H1 (cell line): ENCODE results near the gene ACCSL. TPM values are rescaled to one million over a fixed set of nuclear protein-coding genes. Genes with fewer than 3 reads are reported as not detected.

Experiments
- CTCF ChIA-PET: fragments of 300-600 bp; sonication (Branson Sonifier 250); formaldehyde crosslinking; loops from one replicate; lab custom pipeline; 2021; ENCODE audit not compliant: partially characterized antibody; lab: Charles Lee
- POLR2A ChIA-PET: fragments of 300-600 bp; sonication (Branson Sonifier 250); formaldehyde crosslinking; loops from one replicate; lab custom pipeline; 2021; ENCODE audit warnings: inconsistent platforms; ENCODE audit not compliant: partially characterized antibody; lab: Charles Lee
- DNase-seq, 2 experiments: peaks; one replicate each; pipeline versions ENCODE4 v3.0.0 to v3.0.0-alpha.2; 2010 to 2022; ENCODE audit warnings: low spot score in 2 of 2, low read depth in 1 of 2, mixed read lengths in 1 of 2
- FAIRE-seq: peaks from 2 replicates; lab custom pipeline; 2011; peaks lifted over from hg19 to GRCh38; lab: Jason Lieb, UNC
- H2AFZ ChIP-seq: 2 replicates; pipeline ENCODE4 v1.8.1; 2012; ENCODE audit warnings: low read length, inconsistent platforms
- H2AK5ac ChIP-seq: 2 replicates; pipeline ENCODE4 v1.6.1; 2013; ENCODE audit warnings: low read depth, low read length
- H2BK120ac ChIP-seq: replicated peaks from 2 replicates; pipeline ENCODE3; 2013; ENCODE audit warnings: low read depth, low read length, inconsistent platforms
- H2BK12ac ChIP-seq: 2 replicates; pipeline ENCODE4 v1.6.1; 2013; ENCODE audit warnings: low read depth, low read length
- H2BK15ac ChIP-seq: 2 replicates; pipeline ENCODE4 v1.6.1; 2013; ENCODE audit warnings: low read length
- H2BK20ac ChIP-seq: 2 replicates; pipeline ENCODE4 v1.6.1; 2013; ENCODE audit warnings: low read length
- H2BK5ac ChIP-seq: 2 replicates; pipeline ENCODE4 v1.6.1; 2013; ENCODE audit warnings: low read depth, low read length
- H3K14ac ChIP-seq: 2 replicates; pipeline ENCODE4 v1.6.1; 2013; ENCODE audit warnings: inconsistent platforms; ENCODE audit not compliant: insufficient read length
- H3K18ac ChIP-seq: 2 replicates; pipeline ENCODE4 v1.6.1; 2013; ENCODE audit warnings: low read length; ENCODE audit errors: extremely low read depth
- H3K23ac ChIP-seq: 2 replicates; pipeline ENCODE4 v1.6.1; 2013; ENCODE audit warnings: inconsistent platforms; ENCODE audit not compliant: insufficient read length
- H3K23me2 ChIP-seq: 2 replicates; pipeline ENCODE4 v1.6.1; 2013; ENCODE audit warnings: low read depth, low read length
- H3K27ac ChIP-seq: 2 replicates; pipeline ENCODE4 v1.6.1; 2011; ENCODE audit warnings: low read depth, low read length, inconsistent platforms
- H3K27me3 ChIP-seq, 4 experiments: replicated peaks in 1 of 4; 1 replicate in 1 of 4; 2 replicates in 3 of 4; pipeline versions ENCODE4 v1.6.1 to v1.8.1; 2011 to 2013; ENCODE audit warnings: low read length in 3 of 4, mild to moderate bottlenecking in 3 of 4, inconsistent platforms in 2 of 4, mixed read lengths in 2 of 4, moderate library complexity in 1 of 4; ENCODE audit not compliant: control insufficient read depth in 3 of 4, insufficient read depth in 3 of 4; ENCODE audit errors: extremely low read depth in 1 of 4
- H3K36me3 ChIP-seq, 4 experiments: 2 replicates each; pipeline versions ENCODE4 v1.6.1 to v1.8.1; 2011 to 2013; ENCODE audit warnings: mild to moderate bottlenecking in 4 of 4, low read length in 3 of 4, moderate library complexity in 2 of 4, control low read depth in 1 of 4, inconsistent platforms in 1 of 4; ENCODE audit not compliant: insufficient read depth in 4 of 4, control insufficient read depth in 2 of 4
- H3K4ac ChIP-seq: replicated peaks from 2 replicates; pipeline ENCODE3; 2013; ENCODE audit warnings: low read length, low read depth, mixed read lengths, inconsistent platforms; ENCODE audit not compliant: insufficient read length
- H3K4me1 ChIP-seq, 4 experiments: replicated peaks in 1 of 4; 1 replicate in 1 of 4; 2 replicates in 3 of 4; pipeline versions ENCODE4 v1.6.1 to v1.8.1; 2011 to 2013; ENCODE audit warnings: low read length in 3 of 4, inconsistent platforms in 2 of 4, mixed read lengths in 1 of 4; ENCODE audit not compliant: insufficient read depth in 4 of 4, control insufficient read depth in 3 of 4
- H3K4me2 ChIP-seq, 2 experiments: 2 replicates each; pipeline versions ENCODE4 v1.6.1 to v1.8.1; 2011 to 2013; ENCODE audit warnings: low read depth in 2 of 2, low read length in 2 of 2, control low read depth in 1 of 2, inconsistent platforms in 1 of 2, mild to moderate bottlenecking in 1 of 2; ENCODE audit not compliant: insufficient read depth in 1 of 2
- H3K4me3 ChIP-seq, 4 experiments: fragments of 200-600, 300-600 bp in 1 of 4; sonication (generic), shearing (Covaris generic), sonication (Bioruptor Twin) in 1 of 4; 2 replicates each; pipeline versions ENCODE4 v1.5.1 to v1.8.1; 2011 to 2016; ENCODE audit warnings: low read length in 4 of 4, low read depth in 3 of 4, control low read depth in 2 of 4, inconsistent platforms in 2 of 4, mild to moderate bottlenecking in 2 of 4, mixed read lengths in 1 of 4, moderate library complexity in 1 of 4; ENCODE audit not compliant: insufficient read depth in 2 of 4; ENCODE audit errors: extremely low read depth in 1 of 4
- H3K56ac ChIP-seq: replicated peaks from 2 replicates; pipeline ENCODE3; 2013; ENCODE audit warnings: low read depth, mild to moderate bottlenecking, mixed read lengths, low read length, inconsistent platforms; ENCODE audit not compliant: insufficient read length
- H3K79me1 ChIP-seq: 2 replicates; pipeline ENCODE4 v1.6.1; 2013; ENCODE audit warnings: low read depth, low read length, control low read depth
- H3K79me2 ChIP-seq, 2 experiments: 2 replicates each; pipeline versions ENCODE4 v1.6.1 to v1.8.1; 2012 to 2013; ENCODE audit warnings: low read length in 2 of 2, mild to moderate bottlenecking in 2 of 2, inconsistent platforms in 1 of 2; ENCODE audit not compliant: insufficient read depth in 2 of 2, control insufficient read depth in 1 of 2
- H3K9ac ChIP-seq, 4 experiments: replicated peaks in 1 of 4; 1 replicate in 1 of 4; 2 replicates in 3 of 4; pipeline versions ENCODE4 v1.6.1 to v1.8.1; 2011 to 2013; ENCODE audit warnings: low read depth in 3 of 4, low read length in 3 of 4, control low read depth in 2 of 4, mild to moderate bottlenecking in 2 of 4, moderate library complexity in 2 of 4, inconsistent platforms in 1 of 4; ENCODE audit errors: extremely low read depth in 1 of 4
- H3K9me3 ChIP-seq, 2 experiments: 2 replicates each; pipeline versions ENCODE4 v1.6.1 to v1.8.1; 2012 to 2013; ENCODE audit warnings: mild to moderate bottlenecking in 2 of 2, moderate library complexity in 2 of 2, control low read depth in 1 of 2, inconsistent platforms in 1 of 2, low read depth in 1 of 2, low read length in 1 of 2, mixed read lengths in 1 of 2; ENCODE audit not compliant: insufficient read depth in 2 of 2
- H4K20me1 ChIP-seq, 2 experiments: replicated peaks in 1 of 2; 2 replicates each; pipeline versions ENCODE3 to v1.8.1; 2011 to 2013; ENCODE audit warnings: inconsistent platforms in 2 of 2, low read length in 2 of 2, mild to moderate bottlenecking in 1 of 2; ENCODE audit not compliant: insufficient read depth in 2 of 2, control insufficient read depth in 1 of 2
- H4K5ac ChIP-seq: 2 replicates; pipeline ENCODE4 v1.6.1; 2013; ENCODE audit warnings: low read length, low read depth, mixed read lengths, inconsistent platforms; ENCODE audit not compliant: insufficient read length
- H4K8ac ChIP-seq: 2 replicates; pipeline ENCODE4 v1.8.0; 2013; ENCODE audit warnings: mild to moderate bottlenecking, moderate library complexity, low read length, inconsistent platforms; ENCODE audit not compliant: insufficient read depth; ENCODE audit errors: extremely low read depth
- H4K91ac ChIP-seq: replicated peaks from 2 replicates; pipeline ENCODE3; 2013; ENCODE audit warnings: low read length, mixed read lengths, inconsistent platforms; ENCODE audit not compliant: insufficient read length
- BCL11A ChIP-seq, 2 experiments: IDR thresholded peaks; one replicate each; pipeline ENCODE4 v1.6.1; 2011; ENCODE audit warnings: low read depth in 2 of 2, low read length in 2 of 2, mild to moderate bottlenecking in 2 of 2
- HDAC2 ChIP-seq, 2 experiments: fragments of 300-600 bp in 1 of 2; sonication (generic) in 1 of 2; IDR thresholded peaks; 2 replicates each; pipeline ENCODE4 v1.6.1; 2011 to 2012; ENCODE audit warnings: low read depth in 2 of 2, low read length in 2 of 2, mild to moderate bottlenecking in 2 of 2, moderate library complexity in 2 of 2, borderline replicate concordance in 1 of 2, inconsistent platforms in 1 of 2
- WGBS, 2 experiments: shearing (Covaris generic) in 1 of 2; methylation state at CpG; one replicate each; pipeline versions ENCODE4 v1.1.6 to v1.1.7; 2013 to 2015; ENCODE audit warnings: low lambda C conversion rate in 2 of 2, mixed read lengths in 2 of 2, inconsistent platforms in 1 of 2, low coverage in 1 of 2, missing lambda C conversion rate in 1 of 2; ENCODE audit not compliant: insufficient replicate concordance in 2 of 2, insufficient coverage in 1 of 2, insufficient read length in 1 of 2; ENCODE audit errors: extremely low coverage in 1 of 2, missing lambda C conversion rate in 1 of 2; 5-methylcytosine and 5-hydroxymethylcytosine counted together
- polyA plus RNA-seq, 7 experiments: library from polyadenylated mRNA; depleted of rRNA in 3 of 7; stranded (reverse) in 5 of 7; unstranded in 2 of 7; fragments of >200 nt in 5 of 7; fragments of 200-250 nt in 2 of 7; gene quantifications; 1 replicate in 5 of 7; 2 replicates in 1 of 7; 4 replicates in 1 of 7; pipeline versions ENCODE4 v1.2.1 to v1.2.3, GENCODE V29; 2011 to 2013; ENCODE audit warnings: missing spikeins in 2 of 7, mixed read lengths in 2 of 7
- total RNA-seq: library from RNA; stranded (reverse); fragmentation: NEBNext Ultra II Directional; extraction: Animal tissue kit (Norgen Biotek cat#: 25700); gene quantifications from 2 replicates; pipeline ENCODE4 v1.2.1, GENCODE V29; 2021

The ACCSL gene
- total and polyA plus RNA-seq, 2 of the 8 experiments (the other 6 are each of a cell fraction or from before 2014, with no cell fraction given) = not detected

GRCh38 chr11:44018127-44018521, 29.7 kb upstream of the ACCSL start:
- 74% methylated on average over 4 of the region's 4 CpGs; no CpG with 5 or more reads in 1 of the 2 experiments for WGBS, 2 experiments
- TF ChIP-seq BCL11A (IDR thresholded peaks at IDR 0.05; ENCODE audit: low read depth in 2 of 2, low read length in 2 of 2) (no peak), HDAC2 (IDR thresholded peaks at IDR 0.05; ENCODE audit: borderline replicate concordance in 1 of 2, low read depth in 2 of 2, low read length in 2 of 2) (no peak)

More at GRCh38 chr11:44018127-44018521, 29.7 kb upstream of the ACCSL start:
- no peak overlapping the region for H3K9ac ChIP-seq
- no peak overlapping the region for H2BK12ac ChIP-seq
- no peak overlapping the region for H2BK15ac ChIP-seq
- H3K79me2 ChIP-seq = no peaks in the 10 kb centered on the region
- H3K4me1 ChIP-seq = no peaks in the 10 kb centered on the region; a peak in 1 of 7 replicates
- peak overlapping the region; percentile 44; the same call in 1 of the 2 replicates for H2AFZ ChIP-seq
- DNase-seq (peak in 1 of 2 experiments; percentile 39), FAIRE-seq (no peak)
- H4K20me1 ChIP-seq = no peaks in the 10 kb centered on the region
- ChIA-PET CTCF (interaction anchor here (1.0 to 5.0 kb wide), 4 partner anchors 17 to 128 kb away, joined by 3 to 32 read pairs (median 6); no protein-coding TSS in a partner anchor), POLR2A (no interaction called here)
- H3K36me3 ChIP-seq = no peaks in the 10 kb centered on the region
- no peak overlapping the region for H3K18ac ChIP-seq
- no peak overlapping the region for H3K4me2 ChIP-seq
- H4K91ac ChIP-seq = no peak overlapping the region
- H3K23ac ChIP-seq = no peak overlapping the region
- no peak overlapping the region for H4K5ac ChIP-seq
- no peak overlapping the region for H4K8ac ChIP-seq
- H3K27ac ChIP-seq = no peak overlapping the region
- H3K4me3 ChIP-seq = no peak overlapping the region
- H2AK5ac ChIP-seq = no peak overlapping the region
- no peaks in the 10 kb centered on the region for H3K27me3 ChIP-seq
- no peak overlapping the region for H3K14ac ChIP-seq
- no peak overlapping the region for H2BK20ac ChIP-seq
- no peaks in the 10 kb centered on the region for H3K79me1 ChIP-seq
- H3K56ac ChIP-seq = no peak overlapping the region
- H2BK120ac ChIP-seq = no peak overlapping the region
- H2BK5ac ChIP-seq = no peak overlapping the region
- no peaks in the 10 kb centered on the region for H3K9me3 ChIP-seq
- H3K4ac ChIP-seq = no peak overlapping the region
- no peaks in the 10 kb centered on the region for H3K23me2 ChIP-seq
